GM12878 (cell line): Measurements from ENCODE around the gene B4GALT3. TPM values are rescaled to one million over a fixed set of nuclear protein-coding genes. Genes with fewer than 3 reads are reported as not detected.
A peak's percentile ranks its signal among the peaks of the same experiment; 100 is the strongest.

Experiments
- CBX3 ChIP-seq: fragments of 200-600 bp; sonication (generic); IDR thresholded peaks from 2 replicates; pipeline ENCODE4 v1.6.1; 2016; ENCODE audit warnings: low read depth, borderline replicate concordance
- CREB1 ChIP-seq: IDR thresholded peaks from 2 replicates; pipeline ENCODE4 v1.6.1; 2012; ENCODE audit warnings: low read depth, mild to moderate bottlenecking, inconsistent platforms
- DPF2 ChIP-seq: fragments of 450-650 bp; IDR thresholded peaks from 2 replicates; pipeline ENCODE4 v1.6.1; 2017; ENCODE audit warnings: mild to moderate bottlenecking
- EGR1 ChIP-seq, 2 experiments: IDR thresholded peaks; 1 replicate in 1 of 2; 2 replicates in 1 of 2; pipeline ENCODE4 v1.6.1; 2011 to 2012; ENCODE audit warnings: low read depth in 2 of 2, low read length in 2 of 2, borderline replicate concordance in 1 of 2, mild to moderate bottlenecking in 1 of 2, moderate library complexity in 1 of 2
- ESRRA ChIP-seq: IDR thresholded peaks from 2 replicates; pipeline ENCODE4 v1.6.1; 2012; ENCODE audit warnings: mild to moderate bottlenecking, low read length, improper control_type of control experiment
- GATAD2B ChIP-seq: fragments of 450-650 bp; conservative IDR thresholded peaks from 2 replicates; pipeline ENCODE4 v1.6.1; 2017; ENCODE audit warnings: low read depth, mild to moderate bottlenecking, moderate library complexity
- JUNB ChIP-seq: IDR thresholded peaks from 2 replicates; pipeline ENCODE4 v1.6.1; 2016; ENCODE audit warnings: antibody characterized with exemption, mild to moderate bottlenecking
- JUND ChIP-seq: IDR thresholded peaks from 2 replicates; pipeline ENCODE4 v1.6.1; 2012; ENCODE audit warnings: low read depth, mild to moderate bottlenecking, low read length, improper control_type of control experiment, moderate library complexity
- KAT2A ChIP-seq: conservative IDR thresholded peaks from 2 replicates; pipeline ENCODE4 v1.6.1; 2011; ENCODE audit warnings: low read depth, low read length; ENCODE audit not compliant: control insufficient read depth
- MEF2A ChIP-seq: IDR thresholded peaks from 2 replicates; pipeline ENCODE4 v1.6.1; 2011; ENCODE audit warnings: low read depth, mild to moderate bottlenecking, low read length, moderate library complexity; ENCODE audit not compliant: insufficient read depth
- MTA2 ChIP-seq: fragments of 450-650 bp; IDR thresholded peaks from 2 replicates; pipeline ENCODE4 v1.6.1; 2016; ENCODE audit warnings: low read depth, mild to moderate bottlenecking, moderate library complexity
- NRF1 ChIP-seq: conservative IDR thresholded peaks from 2 replicates; pipeline ENCODE4 v1.6.1; 2011; ENCODE audit warnings: mild to moderate bottlenecking, low read depth, low read length, improper control_type of control experiment
- PAX8 ChIP-seq: fragments of 450-650 bp; IDR thresholded peaks from 2 replicates; pipeline ENCODE4 v1.6.1; 2017; ENCODE audit warnings: mild to moderate bottlenecking, moderate library complexity
- SMAD1 ChIP-seq: fragments of 450-650 bp; IDR thresholded peaks from 2 replicates; pipeline ENCODE4 v1.6.1; 2018; ENCODE audit warnings: mild to moderate bottlenecking, low read depth; ENCODE audit not compliant: partially characterized antibody
- ZNF207 ChIP-seq: fragments of 450-650 bp; IDR thresholded peaks from 2 replicates; pipeline ENCODE4 v1.6.1; 2014; ENCODE audit warnings: antibody characterized with exemption, mild to moderate bottlenecking, borderline replicate concordance
- ZNF622 ChIP-seq: fragments of 450-650 bp; IDR thresholded peaks from 2 replicates; pipeline ENCODE4 v1.6.1; 2017; ENCODE audit warnings: mild to moderate bottlenecking, inconsistent platforms
- polyA plus RNA-seq, 11 experiments: library from polyadenylated mRNA; depleted of rRNA in 4 of 11; unstranded in 6 of 11; stranded (reverse) in 5 of 11; fragments of >200 nt; fragmentation: Nextera tagmentation in 4 of 11; fragmentation: Illumina TruSeq in 1 of 11; extraction: Ambion mirVana in 4 of 11; extraction: Trizol in 1 of 11; gene quantifications; 1 replicate in 1 of 11; 2 replicates in 10 of 11; pipeline versions ENCODE4 v1.2.1 to v1.2.3, GENCODE V29; 2011 to 2016; ENCODE audit warnings: inconsistent platforms in 2 of 11, missing spikeins in 2 of 11, low read depth in 1 of 11
- total RNA-seq, 4 experiments: library from RNA; depleted of rRNA in 3 of 4; stranded (reverse); fragments of >200 nt in 3 of 4; fragmentation: Illumina TruSeq in 1 of 4; extraction: Trizol in 1 of 4; gene quantifications; 2 replicates each; pipeline versions ENCODE4 v1.2.1 to v1.2.3, GENCODE V29; 2013 to 2021
- TF ChIP-seq, protein P1 (sequence below): fragments of 150-350 bp; IDR thresholded peaks from 2 replicates; pipeline ENCODE4 v1.6.1; 2016; ENCODE audit warnings: low read depth, low read length
- TF ChIP-seq, protein P2 (sequence below): fragments of 450-650 bp; formaldehyde crosslinking; IDR thresholded peaks from 2 replicates; pipeline ENCODE4 v1.5.0; 2022; ENCODE audit warnings: mild to moderate bottlenecking, missing genetic modification characterization
- TF ChIP-seq, protein P3 (sequence below): fragments of 450-650 bp; IDR thresholded peaks from 2 replicates; pipeline ENCODE4 v1.6.1; 2017; ENCODE audit warnings: mild to moderate bottlenecking, low read depth, inconsistent platforms; ENCODE audit not compliant: poor library complexity, severe bottlenecking
- TF ChIP-seq, protein P4 (sequence below): IDR thresholded peaks from 2 replicates; pipeline ENCODE4 v1.6.1; 2012; ENCODE audit warnings: low read length, inconsistent platforms

The B4GALT3 gene
- total and polyA plus RNA-seq, 10 of the 15 experiments (the other 5 are each of a cell fraction or from before 2014, with no cell fraction given): 27.1 to 58.9 (median 42.6) TPM

DNA sequence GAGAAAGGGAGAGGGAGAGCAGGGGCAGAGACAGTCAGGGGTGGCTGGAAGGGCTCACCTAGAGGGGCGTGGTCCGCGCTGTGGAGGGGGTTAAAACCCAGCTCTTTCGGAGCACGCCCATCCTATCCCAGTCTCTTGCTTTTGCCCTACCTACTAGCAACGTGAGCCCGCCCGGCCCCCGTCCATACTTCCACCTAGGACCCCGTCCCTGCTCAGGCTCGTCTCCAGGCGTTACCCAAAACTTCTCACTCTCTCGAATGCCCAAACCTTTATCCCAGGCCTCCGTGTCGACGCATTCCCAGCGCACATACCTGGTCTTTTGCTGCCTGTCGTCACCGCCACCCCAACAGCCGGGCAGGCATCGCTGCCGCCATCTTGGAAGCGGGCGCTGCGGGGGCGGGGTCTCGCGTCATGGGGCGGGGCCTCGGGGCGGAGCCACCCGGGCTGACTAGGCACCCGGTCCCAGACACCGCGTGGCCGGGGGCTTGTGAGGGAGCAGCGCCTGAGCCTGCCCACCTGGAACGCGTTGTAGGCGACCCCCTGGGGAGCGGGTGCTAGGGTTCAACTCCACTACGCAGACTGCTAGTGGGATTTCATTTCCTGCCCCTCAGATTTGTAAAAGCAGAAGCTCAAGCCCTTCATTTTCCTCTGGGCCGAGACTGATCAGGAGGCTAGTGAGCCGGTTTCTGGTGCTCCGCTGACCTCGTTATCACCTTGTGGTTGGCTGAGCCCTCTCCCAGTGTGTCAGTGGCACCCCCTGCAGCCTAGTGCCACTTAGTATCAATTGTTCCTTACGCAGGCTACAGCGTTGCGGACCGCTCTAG lies at the start of gene B4GALT3 (continued):
- TF ChIP-seq, protein P1, sequence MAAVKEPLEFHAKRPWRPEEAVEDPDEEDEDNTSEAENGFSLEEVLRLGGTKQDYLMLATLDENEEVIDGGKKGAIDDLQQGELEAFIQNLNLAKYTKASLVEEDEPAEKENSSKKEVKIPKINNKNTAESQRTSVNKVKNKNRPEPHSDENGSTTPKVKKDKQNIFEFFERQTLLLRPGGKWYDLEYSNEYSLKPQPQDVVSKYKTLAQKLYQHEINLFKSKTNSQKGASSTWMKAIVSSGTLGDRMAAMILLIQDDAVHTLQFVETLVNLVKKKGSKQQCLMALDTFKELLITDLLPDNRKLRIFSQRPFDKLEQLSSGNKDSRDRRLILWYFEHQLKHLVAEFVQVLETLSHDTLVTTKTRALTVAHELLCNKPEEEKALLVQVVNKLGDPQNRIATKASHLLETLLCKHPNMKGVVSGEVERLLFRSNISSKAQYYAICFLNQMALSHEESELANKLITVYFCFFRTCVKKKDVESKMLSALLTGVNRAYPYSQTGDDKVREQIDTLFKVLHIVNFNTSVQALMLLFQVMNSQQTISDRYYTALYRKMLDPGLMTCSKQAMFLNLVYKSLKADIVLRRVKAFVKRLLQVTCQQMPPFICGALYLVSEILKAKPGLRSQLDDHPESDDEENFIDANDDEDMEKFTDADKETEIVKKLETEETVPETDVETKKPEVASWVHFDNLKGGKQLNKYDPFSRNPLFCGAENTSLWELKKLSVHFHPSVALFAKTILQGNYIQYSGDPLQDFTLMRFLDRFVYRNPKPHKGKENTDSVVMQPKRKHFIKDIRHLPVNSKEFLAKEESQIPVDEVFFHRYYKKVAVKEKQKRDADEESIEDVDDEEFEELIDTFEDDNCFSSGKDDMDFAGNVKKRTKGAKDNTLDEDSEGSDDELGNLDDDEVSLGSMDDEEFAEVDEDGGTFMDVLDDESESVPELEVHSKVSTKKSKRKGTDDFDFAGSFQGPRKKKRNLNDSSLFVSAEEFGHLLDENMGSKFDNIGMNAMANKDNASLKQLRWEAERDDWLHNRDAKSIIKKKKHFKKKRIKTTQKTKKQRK: no peak
- no peak for TF ChIP-seq SMAD1
- no peak for TF ChIP-seq JUNB
- TF ChIP-seq EGR1 (IDR thresholded peaks at IDR 0.05; ENCODE audit: borderline replicate concordance in 1 of 2, low read depth in 2 of 2, low read length in 2 of 2): peak in 1 of 2 experiments; percentile 96; a peak in 2 of 3 replicates
- no peak for TF ChIP-seq PAX8
- TF ChIP-seq DPF2: 0 out of 2 replicates have a peak, but pooled peaks have one; percentile 32
- TF ChIP-seq, protein P2, sequence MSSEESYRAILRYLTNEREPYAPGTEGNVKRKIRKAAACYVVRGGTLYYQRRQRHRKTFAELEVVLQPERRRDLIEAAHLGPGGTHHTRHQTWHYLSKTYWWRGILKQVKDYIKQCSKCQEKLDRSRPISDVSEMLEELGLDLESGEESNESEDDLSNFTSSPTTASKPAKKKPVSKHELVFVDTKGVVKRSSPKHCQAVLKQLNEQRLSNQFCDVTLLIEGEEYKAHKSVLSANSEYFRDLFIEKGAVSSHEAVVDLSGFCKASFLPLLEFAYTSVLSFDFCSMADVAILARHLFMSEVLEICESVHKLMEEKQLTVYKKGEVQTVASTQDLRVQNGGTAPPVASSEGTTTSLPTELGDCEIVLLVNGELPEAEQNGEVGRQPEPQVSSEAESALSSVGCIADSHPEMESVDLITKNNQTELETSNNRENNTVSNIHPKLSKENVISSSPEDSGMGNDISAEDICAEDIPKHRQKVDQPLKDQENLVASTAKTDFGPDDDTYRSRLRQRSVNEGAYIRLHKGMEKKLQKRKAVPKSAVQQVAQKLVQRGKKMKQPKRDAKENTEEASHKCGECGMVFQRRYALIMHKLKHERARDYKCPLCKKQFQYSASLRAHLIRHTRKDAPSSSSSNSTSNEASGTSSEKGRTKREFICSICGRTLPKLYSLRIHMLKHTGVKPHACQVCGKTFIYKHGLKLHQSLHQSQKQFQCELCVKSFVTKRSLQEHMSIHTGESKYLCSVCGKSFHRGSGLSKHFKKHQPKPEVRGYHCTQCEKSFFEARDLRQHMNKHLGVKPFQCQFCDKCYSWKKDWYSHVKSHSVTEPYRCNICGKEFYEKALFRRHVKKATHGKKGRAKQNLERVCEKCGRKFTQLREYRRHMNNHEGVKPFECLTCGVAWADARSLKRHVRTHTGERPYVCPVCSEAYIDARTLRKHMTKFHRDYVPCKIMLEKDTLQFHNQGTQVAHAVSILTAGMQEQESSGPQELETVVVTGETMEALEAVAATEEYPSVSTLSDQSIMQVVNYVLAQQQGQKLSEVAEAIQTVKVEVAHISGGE (CRISPR knock-in tag): no peak
- no peak for TF ChIP-seq ESRRA
- TF ChIP-seq MTA2: no peak
- no peak for TF ChIP-seq JUND
- TF ChIP-seq ZNF207: no peak; the same call in 1 of the 2 replicates
- TF ChIP-seq MEF2A: 0 out of 2 replicates have a peak, but pooled peaks have one; percentile 15
- TF ChIP-seq CREB1: peak; percentile 83
- TF ChIP-seq ZNF622: no peak
- TF ChIP-seq, protein P3, sequence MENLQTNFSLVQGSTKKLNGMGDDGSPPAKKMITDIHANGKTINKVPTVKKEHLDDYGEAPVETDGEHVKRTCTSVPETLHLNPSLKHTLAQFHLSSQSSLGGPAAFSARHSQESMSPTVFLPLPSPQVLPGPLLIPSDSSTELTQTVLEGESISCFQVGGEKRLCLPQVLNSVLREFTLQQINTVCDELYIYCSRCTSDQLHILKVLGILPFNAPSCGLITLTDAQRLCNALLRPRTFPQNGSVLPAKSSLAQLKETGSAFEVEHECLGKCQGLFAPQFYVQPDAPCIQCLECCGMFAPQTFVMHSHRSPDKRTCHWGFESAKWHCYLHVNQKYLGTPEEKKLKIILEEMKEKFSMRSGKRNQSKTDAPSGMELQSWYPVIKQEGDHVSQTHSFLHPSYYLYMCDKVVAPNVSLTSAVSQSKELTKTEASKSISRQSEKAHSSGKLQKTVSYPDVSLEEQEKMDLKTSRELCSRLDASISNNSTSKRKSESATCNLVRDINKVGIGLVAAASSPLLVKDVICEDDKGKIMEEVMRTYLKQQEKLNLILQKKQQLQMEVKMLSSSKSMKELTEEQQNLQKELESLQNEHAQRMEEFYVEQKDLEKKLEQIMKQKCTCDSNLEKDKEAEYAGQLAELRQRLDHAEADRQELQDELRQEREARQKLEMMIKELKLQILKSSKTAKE: no peak
- no peak for TF ChIP-seq NRF1
- TF ChIP-seq CBX3: no peak
- TF ChIP-seq GATAD2B: no peak
- TF ChIP-seq KAT2A: no peak
- TF ChIP-seq, protein P4, sequence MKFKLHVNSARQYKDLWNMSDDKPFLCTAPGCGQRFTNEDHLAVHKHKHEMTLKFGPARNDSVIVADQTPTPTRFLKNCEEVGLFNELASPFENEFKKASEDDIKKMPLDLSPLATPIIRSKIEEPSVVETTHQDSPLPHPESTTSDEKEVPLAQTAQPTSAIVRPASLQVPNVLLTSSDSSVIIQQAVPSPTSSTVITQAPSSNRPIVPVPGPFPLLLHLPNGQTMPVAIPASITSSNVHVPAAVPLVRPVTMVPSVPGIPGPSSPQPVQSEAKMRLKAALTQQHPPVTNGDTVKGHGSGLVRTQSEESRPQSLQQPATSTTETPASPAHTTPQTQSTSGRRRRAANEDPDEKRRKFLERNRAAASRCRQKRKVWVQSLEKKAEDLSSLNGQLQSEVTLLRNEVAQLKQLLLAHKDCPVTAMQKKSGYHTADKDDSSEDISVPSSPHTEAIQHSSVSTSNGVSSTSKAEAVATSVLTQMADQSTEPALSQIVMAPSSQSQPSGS: no peak
